K562 (cell line): ENCODE data around the gene C2orf81. TPM values are rescaled to one million over a fixed set of nuclear protein-coding genes. Genes with fewer than 3 reads are reported as not detected.

Source experiments
- ATAC-seq: fragments of 200-7000 bp; cut with Tn5 transposase; 3 replicates; pipeline ENCODE4 v1.9.1; 2020; ENCODE audit warnings: moderate library complexity
- BruUV-seq: library from RNA; stranded (reverse); fragments of 400-500 nt; replicated peaks from 2 replicates; lab custom pipeline; 2021; lab: Mats Ljungman, UMichigan
- CTCF ChIA-PET: fragments of 300-600 bp; formaldehyde crosslinking; extraction: SDS; loops from one replicate; lab custom pipeline; 2021; ENCODE audit warnings: low intra/inter-chr PET ratio; lab: Yijun Ruan, JAX
- POLR2A ChIA-PET: fragments of 300-600, 350-650 bp; sonication (Branson Sonifier 250); formaldehyde crosslinking; extraction: SDS; loops from one replicate; lab custom pipeline; 2021; ENCODE audit warnings: antibody characterized with exemption, inconsistent platforms; lab: Yijun Ruan, JAX
- DNase-seq, 4 experiments: peaks; one replicate each; pipeline versions ENCODE4 v3.0.0 to v3.0.0-alpha.2; 2011 to 2018; ENCODE audit warnings: low spot score in 3 of 4, mixed read lengths in 3 of 4; ENCODE audit errors: extremely low read depth in 1 of 4
- FAIRE-seq: peaks from 2 replicates; lab custom pipeline; 2011; peaks lifted over from hg19 to GRCh38; lab: Jason Lieb, UNC
- H2AFZ ChIP-seq: 2 replicates; pipeline ENCODE4 v1.6.0; 2011; ENCODE audit warnings: low read depth, low read length, control low read depth, inconsistent platforms
- H3K27ac ChIP-seq: fragments of 200-600 bp; 3 replicates; pipeline ENCODE4 v1.8.0; 2011; ENCODE audit warnings: low read depth, mild to moderate bottlenecking, control low read depth, inconsistent platforms, low read length, moderate library complexity, mixed read lengths; ENCODE audit errors: extremely low read depth
- H3K27me3 ChIP-seq, 2 experiments: fragments of 300-600 bp in 1 of 2; 2 replicates in 1 of 2; 3 replicates in 1 of 2; pipeline versions ENCODE4 v1.6.0 to v1.8.0; 2011; ENCODE audit warnings: inconsistent platforms in 2 of 2, low read length in 2 of 2, mild to moderate bottlenecking in 1 of 2, mixed read lengths in 1 of 2, moderate library complexity in 1 of 2; ENCODE audit not compliant: control insufficient read depth in 2 of 2, insufficient read depth in 2 of 2
- H3K36me3 ChIP-seq: fragments of 300-600 bp; 3 replicates; pipeline ENCODE4 v1.8.0; 2011; ENCODE audit warnings: mild to moderate bottlenecking, low read length, inconsistent platforms; ENCODE audit not compliant: control insufficient read depth, insufficient read depth
- H3K4me1 ChIP-seq, 2 experiments: fragments of 200-600 bp in 1 of 2; replicated peaks in 1 of 2; 2 replicates in 1 of 2; 3 replicates in 1 of 2; pipeline versions ENCODE4 v1.5.1 to v1.8.0; 2011; ENCODE audit warnings: inconsistent platforms in 2 of 2, low read length in 2 of 2, mild to moderate bottlenecking in 1 of 2, mixed read lengths in 1 of 2, moderate library complexity in 1 of 2; ENCODE audit not compliant: control insufficient read depth in 2 of 2, insufficient read depth in 2 of 2
- H3K4me2 ChIP-seq: 2 replicates; pipeline ENCODE4 v1.6.1; 2011; ENCODE audit warnings: low read length, control low read depth, inconsistent platforms, mixed read lengths; ENCODE audit not compliant: insufficient read depth
- H3K4me3 ChIP-seq: fragments of 200-600 bp; sonication (generic), shearing (Covaris generic); 2 replicates; pipeline ENCODE4 v1.5.1; 2016; ENCODE audit warnings: control low read depth, inconsistent platforms
- H3K79me2 ChIP-seq: fragments of 200-600 bp; 3 replicates; pipeline ENCODE4 v1.8.0; 2011; ENCODE audit warnings: low read length, inconsistent platforms; ENCODE audit not compliant: control insufficient read depth, insufficient read depth
- H3K9ac ChIP-seq, 2 experiments: 2 replicates each; pipeline versions ENCODE4 v1.6.0 to v1.6.1; 2011; ENCODE audit warnings: low read depth in 2 of 2, low read length in 2 of 2, control low read depth in 1 of 2, inconsistent platforms in 1 of 2, mild to moderate bottlenecking in 1 of 2, mixed read lengths in 1 of 2; ENCODE audit not compliant: insufficient read depth in 1 of 2
- H3K9me1 ChIP-seq: one replicate; pipeline ENCODE4 v1.6.0; 2011; ENCODE audit warnings: inconsistent platforms, mild to moderate bottlenecking, low read length, moderate library complexity; ENCODE audit not compliant: control insufficient read depth, insufficient read depth
- H3K9me3 ChIP-seq: replicated peaks from 2 replicates; pipeline ENCODE4 v1.5.1; 2011; ENCODE audit warnings: low read depth, low read length, inconsistent platforms; ENCODE audit not compliant: control insufficient read depth, insufficient read depth
- H4K20me1 ChIP-seq: replicated peaks from 2 replicates; pipeline ENCODE4 v1.6.1; 2011; ENCODE audit warnings: low read length, inconsistent platforms, mixed read lengths; ENCODE audit not compliant: control insufficient read depth, insufficient read depth
- RFX5 ChIP-seq: IDR thresholded peaks from 2 replicates; pipeline ENCODE4 v1.6.1; 2011; ENCODE audit warnings: low read depth, mild to moderate bottlenecking, improper control_type of control experiment, low read length
- SRSF7 ChIP-seq: fragments of 200-400 bp; formaldehyde crosslinking; optimal IDR thresholded peaks from 2 replicates; pipeline ENCODE3; 2017; ENCODE audit warnings: mild to moderate bottlenecking, low read depth, low read length
- ZBTB33 ChIP-seq: sonication (generic); formaldehyde crosslinking; IDR thresholded peaks from 2 replicates; pipeline ENCODE4 v1.8.1; 2023; ENCODE audit warnings: mild to moderate bottlenecking, missing genetic modification reagents
- WGBS: fragments of 100-300 bp; shearing (Covaris generic); methylation state at CpG from one replicate; pipeline ENCODE4 v1.1.6; 2016; ENCODE audit warnings: low coverage, mixed read lengths; ENCODE audit not compliant: insufficient coverage; ENCODE audit errors: missing lambda C conversion rate; 5-methylcytosine and 5-hydroxymethylcytosine counted together
- in situ Hi-C: fragments of 300-500 bp; cut with MboI; formaldehyde crosslinking; loops from 4 replicates; pipeline ENCODE4 v1.15.0; 2018; ENCODE audit warnings: inconsistent platforms, mixed read lengths
- intact Hi-C: fragments of 100-400 bp; cut with micrococcal nuclease; formaldehyde crosslinking; loops from 2 replicates; pipeline ENCODE4 v1.14.2; 2022
- polyA plus RNA-seq, 8 experiments: library from polyadenylated mRNA; depleted of rRNA in 4 of 8; stranded (reverse) in 5 of 8; unstranded in 3 of 8; fragments of >200 nt; fragmentation: Nextera tagmentation in 2 of 8; fragmentation: Illumina TruSeq in 1 of 8; extraction: Ambion mirVana in 2 of 8; extraction: Trizol in 1 of 8; gene quantifications; 2 replicates each; pipeline versions ENCODE4 v1.2.1 to v1.2.3, GENCODE V29; 2011 to 2014; ENCODE audit warnings: inconsistent platforms in 1 of 8, missing spikeins in 1 of 8
- total RNA-seq, 7 experiments: library from RNA; depleted of rRNA in 6 of 7; stranded (reverse); fragments of >200 nt in 6 of 7; fragmentation: Illumina TruSeq in 2 of 7; extraction: Trizol in 2 of 7; gene quantifications; 2 replicates each; pipeline versions ENCODE4 v1.2.1 to v1.2.3, GENCODE V29; 2011 to 2021; ENCODE audit warnings: low replicate concordance in 1 of 7

Gene C2orf81
- total and polyA plus RNA-seq, 9 of the 15 experiments (the other 6 are each of a cell fraction or from before 2014, with no cell fraction given): 0.06 TPM; not detected in 8

- 91% methylated on average over 40 of the region's 75 CpGs for WGBS
- Histone ChIP-seq H3K9me3 (no peaks in the 10 kb centered on the region), H3K36me3 (no peaks in the 10 kb centered on the region), H3K27me3 (no peaks in the 10 kb centered on the region), H3K4me3 (peak within 1 kb of the TSS; percentile 41; the same call in 1 of the 2 replicates), H3K9me1 (no peaks in the 10 kb centered on the region), H3K4me1 (peaks cover 22 to 36% of the 10 kb centered on the region in 2 experiments; a peak in 4 of 5 replicates), H3K9ac (peak within 1 kb of the TSS; percentile 65 to 94), H3K4me2 (peak within 1 kb of the TSS; percentile 87), H3K79me2 (no peaks in the 10 kb centered on the region), H3K27ac (peak within 1 kb of the TSS; percentile 71), H2AFZ (peak within 1 kb of the TSS; percentile 98), H4K20me1 (no peaks in the 10 kb centered on the region)
- ChIA-PET POLR2A (no interaction called here), CTCF (no interaction called here)
- FAIRE-seq (no peak), ATAC-seq (no peak), DNase-seq (no peak)
- TF ChIP-seq SRSF7 (peak; percentile 29), ZBTB33 (peak; percentile 31; the same call in 1 of the 2 replicates), RFX5 (no peak)
- in situ Hi-C loops: no loop called here
- intact Hi-C loops: no loop called here
- BruUV-seq: no TSS peak
Measured at GRCh38 chr2:74441690-74442482, 20.5 kb upstream of the C2orf81 start, which contains the start of gene RTKN. RTKN (minus strand) TSS chr2:74441937; CDS start chr2:74441816, 121 bp downstream.
